WTC11 (cell line): Measurements from ENCODE around the gene TMUB2. TPM values are rescaled to one million over a fixed set of nuclear protein-coding genes. Genes with fewer than 3 reads are reported as not detected.
A peak's percentile ranks its signal among the peaks of the same experiment; 100 is the strongest.

ENCODE experiments used
- ARID4B ChIP-seq: sonication (generic); formaldehyde crosslinking; IDR thresholded peaks from 2 replicates; pipeline ENCODE4 v1.8.0; 2023; ENCODE audit warnings: missing genetic modification reagents, mild to moderate bottlenecking, borderline replicate concordance
- ATF3 ChIP-seq: sonication (generic); formaldehyde crosslinking; conservative IDR thresholded peaks from 2 replicates; pipeline ENCODE4 v1.8.1; 2022; ENCODE audit warnings: mild to moderate bottlenecking, missing genetic modification reagents
- ELF4 ChIP-seq: sonication (generic); formaldehyde crosslinking; IDR thresholded peaks from 2 replicates; pipeline ENCODE4 v1.8.1; 2022; ENCODE audit warnings: low read depth, mild to moderate bottlenecking, moderate library complexity, missing genetic modification reagents
- EMX1 ChIP-seq: fragments of 250-450 bp; sonication (Bioruptor Pico); IDR thresholded peaks from 2 replicates; pipeline ENCODE4 v1.8.0; 2021; ENCODE audit warnings: mild to moderate bottlenecking
- ESRRA ChIP-seq: sonication (generic); formaldehyde crosslinking; IDR thresholded peaks from 2 replicates; pipeline ENCODE4 v1.8.1; 2022; ENCODE audit warnings: mild to moderate bottlenecking, missing genetic modification reagents, borderline replicate concordance
- FOXK1 ChIP-seq: sonication (generic); formaldehyde crosslinking; IDR thresholded peaks from 2 replicates; pipeline ENCODE4 v1.8.0; 2022; ENCODE audit warnings: mild to moderate bottlenecking, moderate library complexity, missing genetic modification reagents
- FOXP1 ChIP-seq: sonication (generic); formaldehyde crosslinking; IDR thresholded peaks from 2 replicates; pipeline ENCODE4 v1.8.0; 2022; ENCODE audit warnings: missing genetic modification reagents, mild to moderate bottlenecking, moderate library complexity, borderline replicate concordance
- FOXP4 ChIP-seq: sonication (generic); formaldehyde crosslinking; IDR thresholded peaks from 2 replicates; pipeline ENCODE4 v1.8.0; 2022; ENCODE audit warnings: mild to moderate bottlenecking, missing genetic modification reagents
- KAT7 ChIP-seq: sonication (generic); formaldehyde crosslinking; IDR thresholded peaks from 2 replicates; pipeline ENCODE4 v1.8.1; 2023; ENCODE audit warnings: missing genetic modification reagents, mild to moderate bottlenecking, borderline replicate concordance
- MAX ChIP-seq: sonication (generic); formaldehyde crosslinking; IDR thresholded peaks from 2 replicates; pipeline ENCODE4 v1.8.0; 2022; ENCODE audit warnings: mild to moderate bottlenecking, missing genetic modification reagents
- NFYB ChIP-seq: sonication (generic); formaldehyde crosslinking; conservative IDR thresholded peaks from 2 replicates; pipeline ENCODE4 v1.8.0; 2022; ENCODE audit warnings: low read depth, missing genetic modification reagents
- NR2C2 ChIP-seq: sonication (generic); formaldehyde crosslinking; IDR thresholded peaks from 2 replicates; pipeline ENCODE4 v1.8.0; 2022; ENCODE audit warnings: mild to moderate bottlenecking, missing genetic modification reagents
- PRRX2 ChIP-seq: fragments of 250-450 bp; sonication (Bioruptor Pico); IDR thresholded peaks from 2 replicates; pipeline ENCODE4 v1.8.0; 2021; ENCODE audit warnings: mild to moderate bottlenecking
- RELA ChIP-seq: sonication (generic); formaldehyde crosslinking; IDR thresholded peaks from 2 replicates; pipeline ENCODE4 v1.8.1; 2022; ENCODE audit warnings: missing genetic modification reagents, mild to moderate bottlenecking, borderline replicate concordance
- SMAD4 ChIP-seq: sonication (generic); formaldehyde crosslinking; IDR thresholded peaks from 2 replicates; pipeline ENCODE4 v1.8.0; 2022; ENCODE audit warnings: mild to moderate bottlenecking, missing genetic modification reagents
- SOX15 ChIP-seq: fragments of 250-450 bp; sonication (Bioruptor Pico); IDR thresholded peaks from 2 replicates; pipeline ENCODE4 v1.9.0; 2021; ENCODE audit warnings: mild to moderate bottlenecking
- TCF7 ChIP-seq: sonication (generic); formaldehyde crosslinking; IDR thresholded peaks from 2 replicates; pipeline ENCODE4 v1.8.0; 2022; ENCODE audit warnings: mild to moderate bottlenecking, low read depth, missing genetic modification reagents, moderate library complexity
- TEAD1 ChIP-seq: sonication (generic); formaldehyde crosslinking; IDR thresholded peaks from 2 replicates; pipeline ENCODE4 v1.8.0; 2022; ENCODE audit warnings: mild to moderate bottlenecking, missing genetic modification reagents
- TP53 ChIP-seq: sonication (generic); formaldehyde crosslinking; IDR thresholded peaks from 2 replicates; pipeline ENCODE4 v1.8.1; 2023; ENCODE audit warnings: mild to moderate bottlenecking, missing genetic modification reagents
- USF1 ChIP-seq: sonication (generic); formaldehyde crosslinking; IDR thresholded peaks from 2 replicates; pipeline ENCODE4 v1.8.0; 2022; ENCODE audit warnings: mild to moderate bottlenecking, missing genetic modification reagents
- USF2 ChIP-seq: sonication (generic); formaldehyde crosslinking; IDR thresholded peaks from 2 replicates; pipeline ENCODE4 v1.8.1; 2023; ENCODE audit warnings: mild to moderate bottlenecking, missing genetic modification reagents, moderate library complexity
- ZNF232 ChIP-seq: sonication (generic); formaldehyde crosslinking; IDR thresholded peaks from 2 replicates; pipeline ENCODE4 v1.8.0; 2022; ENCODE audit warnings: mild to moderate bottlenecking, missing genetic modification reagents
- ZNF317 ChIP-seq: sonication (generic); formaldehyde crosslinking; IDR thresholded peaks from 2 replicates; pipeline ENCODE4 v1.8.1; 2023; ENCODE audit warnings: low read depth, mild to moderate bottlenecking, moderate library complexity, missing genetic modification reagents, borderline replicate concordance
- ZNF532 ChIP-seq: fragments of 250-450 bp; sonication (Bioruptor Pico); IDR thresholded peaks from 2 replicates; pipeline ENCODE4 v1.9.0; 2021; ENCODE audit warnings: mild to moderate bottlenecking, borderline replicate concordance
- total RNA-seq: library from RNA; stranded (reverse); gene quantifications from 3 replicates; pipeline ENCODE4 v1.2.3, GENCODE V29; 2021

The TMUB2 gene
- total RNA-seq, 1 experiment from 2014 or later, result 26.9 TPM

- TF ChIP-seq ATF3 (CRISPR knock-in tag) (no peak), ESRRA (CRISPR knock-in tag) (no peak), NR2C2 (CRISPR knock-in tag) (no peak), FOXP1 (CRISPR knock-in tag) (no peak), RELA (CRISPR knock-in tag) (peak; percentile 52; the same call in 1 of the 2 replicates), MAX (CRISPR knock-in tag) (peak; percentile 47), USF2 (CRISPR knock-in tag) (peak; percentile 7; the same call in 1 of the 2 replicates), SOX15 (CRISPR knock-in tag) (no peak), USF1 (CRISPR knock-in tag) (no peak), TCF7 (CRISPR knock-in tag) (no peak), ELF4 (CRISPR knock-in tag) (no peak), FOXP4 (CRISPR knock-in tag) (no peak), ZNF317 (no peak), SMAD4 (CRISPR knock-in tag) (no peak), ZNF232 (CRISPR knock-in tag) (no peak), TEAD1 (no peak), PRRX2 (no peak), KAT7 (CRISPR knock-in tag) (0 out of 2 replicates have a peak, but pooled peaks have one; percentile 35), ARID4B (CRISPR knock-in tag) (no peak), FOXK1 (no peak), TP53 (CRISPR knock-in tag) (0 out of 2 replicates have a peak, but pooled peaks have one; percentile 29), ZNF532 (CRISPR knock-in tag) (no peak), NFYB (no peak), EMX1 (CRISPR knock-in tag) (no peak)
Measured at GRCh38 chr17:44200478-44201155, 13.8 kb downstream of the TMUB2 start (continued).
